Neural progenitor cell (in vitro differentiated cells): Measurements from ENCODE around the gene RGL4. TPM values are rescaled to one million over a fixed set of nuclear protein-coding genes. Genes with fewer than 3 reads are reported as not detected.

Experiments used
- DNase-seq: peaks from one replicate; pipeline ENCODE4 v3.0.0-alpha.2; 2016; ENCODE audit warnings: low spot score
- H2AFZ ChIP-seq: fragments of 200-600 bp; sonication (generic); replicated peaks from 2 replicates; pipeline ENCODE4 v1.6.1; 2016; ENCODE audit warnings: antibody characterized with exemption
- H3F3A ChIP-seq: fragments of 200-600 bp; sonication (generic); 2 replicates; pipeline ENCODE4 v1.6.1; 2016; ENCODE audit warnings: antibody characterized with exemption, low read depth
- H3K27ac ChIP-seq: fragments of 200-600 bp; sonication (generic); 2 replicates; pipeline ENCODE4 v1.5.1; 2016; ENCODE audit warnings: mild to moderate bottlenecking
- H3K27me3 ChIP-seq: fragments of 200-600 bp; sonication (generic); 2 replicates; pipeline ENCODE4 v1.6.1; 2016; ENCODE audit warnings: mild to moderate bottlenecking, moderate library complexity
- H3K36me3 ChIP-seq: fragments of 200-600 bp; sonication (generic); 2 replicates; pipeline ENCODE4 v1.5.1; 2016
- H3K4me1 ChIP-seq: fragments of 200-600 bp; sonication (generic); 2 replicates; pipeline ENCODE4 v1.6.1; 2016; ENCODE audit warnings: mixed run types
- H3K4me2 ChIP-seq: fragments of 200-600 bp; sonication (generic); 2 replicates; pipeline ENCODE4 v1.6.1; 2016
- H3K4me3 ChIP-seq: fragments of 200-600 bp; sonication (generic); 2 replicates; pipeline ENCODE4 v1.5.1; 2016
- H3K79me2 ChIP-seq: fragments of 200-600 bp; sonication (generic); 2 replicates; pipeline ENCODE4 v1.6.1; 2016; ENCODE audit warnings: low read depth
- H3K9ac ChIP-seq: fragments of 200-600 bp; sonication (generic); 2 replicates; pipeline ENCODE4 v1.6.1; 2016
- H3K9me3 ChIP-seq: fragments of 200-600 bp; sonication (generic); 2 replicates; pipeline ENCODE4 v1.5.1; 2016; ENCODE audit warnings: low read depth
- H4K20me1 ChIP-seq: fragments of 200-600 bp; sonication (generic); 2 replicates; pipeline ENCODE4 v1.6.1; 2016; ENCODE audit warnings: low read depth
- H3K27ac Mint-ChIP-seq: 3 replicates; pipeline ENCODE4 v1.8.0; 2021; ENCODE audit warnings: mixed read lengths
- H3K27me3 Mint-ChIP-seq: 2 replicates; pipeline ENCODE4 v1.8.0; 2022; ENCODE audit warnings: low read depth, mild to moderate bottlenecking, inconsistent platforms, moderate library complexity, mixed read lengths; ENCODE audit not compliant: insufficient read depth
- H3K36me3 Mint-ChIP-seq: 3 replicates; pipeline ENCODE4 v1.8.0; 2021; ENCODE audit warnings: mixed read lengths
- H3K4me1 Mint-ChIP-seq: 3 replicates; pipeline ENCODE4 v1.8.0; 2021; ENCODE audit warnings: mixed read lengths
- H3K4me3 Mint-ChIP-seq: 3 replicates; pipeline ENCODE4 v1.8.0; 2021; ENCODE audit warnings: mild to moderate bottlenecking, moderate library complexity, mixed read lengths
- H3K9me3 Mint-ChIP-seq: 3 replicates; pipeline ENCODE4 v1.8.0; 2020; ENCODE audit warnings: mixed read lengths
- EZH2 ChIP-seq: fragments of 200-600 bp; sonication (generic); IDR thresholded peaks from 2 replicates; pipeline ENCODE4 v1.6.1; 2017; ENCODE audit warnings: antibody characterized with exemption, mild to moderate bottlenecking, moderate library complexity
- EZH2phosphoT487 ChIP-seq: fragments of 200-600 bp; sonication (generic); IDR thresholded peaks from 2 replicates; pipeline ENCODE4 v1.6.1; 2017; ENCODE audit warnings: antibody characterized with exemption
- total RNA-seq: library from RNA; depleted of rRNA; stranded (reverse); fragments of >200 nt; gene quantifications from 2 replicates; pipeline ENCODE4 v1.2.3, GENCODE V29; 2015; ENCODE audit warnings: low replicate concordance
- TF ChIP-seq, protein P1 (sequence below): fragments of 200-600 bp; sonication (generic); IDR thresholded peaks from 2 replicates; pipeline ENCODE4 v1.5.1; 2017; ENCODE audit warnings: antibody characterized with exemption, mild to moderate bottlenecking

Gene RGL4
- total RNA-seq, 1 donor from 2014 or later = not detected

DNA sequence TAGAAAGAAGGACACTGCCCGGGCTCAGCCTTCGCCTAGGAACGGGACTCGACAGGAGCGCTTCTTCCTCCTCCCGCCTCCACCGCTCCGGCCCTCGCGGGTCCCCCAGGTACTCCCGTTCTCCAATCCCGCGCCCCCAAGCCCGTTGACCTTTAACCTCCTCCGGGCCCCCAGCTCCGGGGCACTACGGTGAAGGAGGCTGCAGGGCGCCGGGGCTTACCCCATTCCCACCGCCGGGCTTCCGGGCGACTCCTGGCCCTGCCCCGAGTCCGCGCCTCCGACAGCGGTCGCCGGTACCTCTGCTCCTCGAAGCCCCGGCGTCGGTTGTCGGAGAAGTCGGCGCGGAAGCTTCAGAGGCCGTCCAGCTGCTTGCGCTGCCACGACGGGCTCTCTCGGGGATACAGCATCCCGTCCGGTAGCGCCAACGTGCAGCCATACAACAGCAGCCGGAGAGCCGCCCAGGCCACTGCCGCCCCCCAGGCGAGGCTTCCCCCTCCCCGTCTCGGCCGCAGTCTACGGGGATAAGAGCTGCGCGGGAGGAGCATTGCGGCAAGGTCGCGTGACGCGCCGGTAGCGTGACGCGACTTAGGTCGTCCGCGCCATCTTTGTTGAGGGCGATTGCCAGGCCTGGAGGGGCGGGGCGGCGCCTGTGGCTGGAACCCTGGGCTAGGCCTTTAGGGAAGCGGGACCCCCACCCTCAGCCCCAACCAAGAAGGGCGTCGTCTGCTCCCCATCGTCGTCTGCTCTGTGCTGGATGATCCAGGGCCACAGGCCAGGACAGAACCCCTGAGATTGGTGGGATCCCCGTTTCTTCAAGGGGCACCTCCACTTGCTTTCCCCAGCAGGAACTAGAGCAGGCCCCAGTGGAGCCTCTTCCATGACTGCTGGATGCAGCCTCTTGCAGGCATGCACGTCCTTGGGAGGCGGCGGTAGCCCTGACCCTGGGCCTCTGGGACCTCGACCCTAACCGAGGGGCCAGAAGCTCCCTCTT lies 26.3 kb downstream of the RGL4 start:
- Histone ChIP-seq H3K4me1 (no peaks in the 10 kb centered on the region), H3K79me2 (peaks cover 17% of the 10 kb centered on the region), H3K27ac (no peak overlapping the region), H4K20me1 (no peaks in the 10 kb centered on the region), H3F3A (no peaks in the 10 kb centered on the region), H3K4me2 (peak overlapping the region; percentile 84), H3K9me3 (no peaks in the 10 kb centered on the region), H2AFZ (peak overlapping the region; percentile 98), H3K27me3 (no peaks in the 10 kb centered on the region), H3K4me3 (peak overlapping the region; percentile 81), H3K36me3 (no peaks in the 10 kb centered on the region), H3K9ac (peak overlapping the region; percentile 39)
- peak; percentile 96 for DNase-seq
- no peaks in the 10 kb centered on the region for H3K9me3 Mint-ChIP-seq
- H3K27me3 Mint-ChIP-seq = peaks cover 2% of the 10 kb centered on the region
- TF ChIP-seq EZH2 = no peak
- peak; percentile 39 for TF ChIP-seq EZH2phosphoT487
- peak overlapping the region; percentile 86 for H3K4me3 Mint-ChIP-seq
- H3K36me3 Mint-ChIP-seq = peaks cover 8% of the 10 kb centered on the region
- H3K4me1 Mint-ChIP-seq = peaks cover 4% of the 10 kb centered on the region
- H3K27ac Mint-ChIP-seq = peak overlapping the region; percentile 81

GRCh38 chr22:23718371-23719165 lies 27.8 kb downstream of the RGL4 start:
- H3K27me3 Mint-ChIP-seq = peaks cover 2% of the 10 kb centered on the region
- H3K4me3 ChIP-seq = no peak overlapping the region

GRCh38 chr22:23720855-23721254 lies 30.0 kb downstream of the RGL4 start:
- no peaks in the 10 kb centered on the region for H3K27me3 ChIP-seq
- H3K79me2 ChIP-seq = peaks cover 11% of the 10 kb centered on the region
- no peak overlapping the region for H3K4me3 ChIP-seq
- DNase-seq = no peak
- no peaks in the 10 kb centered on the region for H4K20me1 ChIP-seq
- no peaks in the 10 kb centered on the region for H3K4me1 ChIP-seq
- TF ChIP-seq EZH2 = no peak
- no peak overlapping the region for H3K27ac ChIP-seq
- H3K9me3 Mint-ChIP-seq = no peaks in the 10 kb centered on the region
- no peaks in the 10 kb centered on the region for H3F3A ChIP-seq
- H3K4me2 ChIP-seq = no peak overlapping the region
- H3K27me3 Mint-ChIP-seq = peaks cover 2% of the 10 kb centered on the region
- no peaks in the 10 kb centered on the region for H3K36me3 ChIP-seq
- H3K4me1 Mint-ChIP-seq = peaks cover 4% of the 10 kb centered on the region
- no peaks in the 10 kb centered on the region for H3K9me3 ChIP-seq
- no peak overlapping the region for H3K4me3 Mint-ChIP-seq
- no peak overlapping the region for H3K27ac Mint-ChIP-seq
- no peak overlapping the region for H2AFZ ChIP-seq
- no peaks in the 10 kb centered on the region for H3K36me3 Mint-ChIP-seq
- no peak overlapping the region for H3K9ac ChIP-seq

More at GRCh38 chr22:23718371-23719165, 27.8 kb downstream of the RGL4 start:
- DNase-seq = no peak
- H3K4me2 ChIP-seq = no peak overlapping the region
- H2AFZ ChIP-seq = no peak overlapping the region
- no peaks in the 10 kb centered on the region for H3K9me3 Mint-ChIP-seq
- peaks cover 8% of the 10 kb centered on the region for H3K36me3 Mint-ChIP-seq
- H3K9me3 ChIP-seq = no peaks in the 10 kb centered on the region
- H3K79me2 ChIP-seq = peaks cover 17% of the 10 kb centered on the region
- H3F3A ChIP-seq = no peaks in the 10 kb centered on the region
- no peaks in the 10 kb centered on the region for H3K36me3 ChIP-seq
- TF ChIP-seq, protein P1, sequence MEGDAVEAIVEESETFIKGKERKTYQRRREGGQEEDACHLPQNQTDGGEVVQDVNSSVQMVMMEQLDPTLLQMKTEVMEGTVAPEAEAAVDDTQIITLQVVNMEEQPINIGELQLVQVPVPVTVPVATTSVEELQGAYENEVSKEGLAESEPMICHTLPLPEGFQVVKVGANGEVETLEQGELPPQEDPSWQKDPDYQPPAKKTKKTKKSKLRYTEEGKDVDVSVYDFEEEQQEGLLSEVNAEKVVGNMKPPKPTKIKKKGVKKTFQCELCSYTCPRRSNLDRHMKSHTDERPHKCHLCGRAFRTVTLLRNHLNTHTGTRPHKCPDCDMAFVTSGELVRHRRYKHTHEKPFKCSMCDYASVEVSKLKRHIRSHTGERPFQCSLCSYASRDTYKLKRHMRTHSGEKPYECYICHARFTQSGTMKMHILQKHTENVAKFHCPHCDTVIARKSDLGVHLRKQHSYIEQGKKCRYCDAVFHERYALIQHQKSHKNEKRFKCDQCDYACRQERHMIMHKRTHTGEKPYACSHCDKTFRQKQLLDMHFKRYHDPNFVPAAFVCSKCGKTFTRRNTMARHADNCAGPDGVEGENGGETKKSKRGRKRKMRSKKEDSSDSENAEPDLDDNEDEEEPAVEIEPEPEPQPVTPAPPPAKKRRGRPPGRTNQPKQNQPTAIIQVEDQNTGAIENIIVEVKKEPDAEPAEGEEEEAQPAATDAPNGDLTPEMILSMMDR = no peak
- no peak for TF ChIP-seq EZH2
- no peak for TF ChIP-seq EZH2phosphoT487
- H3K27ac ChIP-seq = no peak overlapping the region
- H3K9ac ChIP-seq = no peak overlapping the region
- H3K4me3 Mint-ChIP-seq = no peak overlapping the region
- no peaks in the 10 kb centered on the region for H4K20me1 ChIP-seq
- H3K27ac Mint-ChIP-seq = peak overlapping the region; percentile 72
- peaks cover 4% of the 10 kb centered on the region for H3K4me1 Mint-ChIP-seq
- no peaks in the 10 kb centered on the region for H3K27me3 ChIP-seq
- no peaks in the 10 kb centered on the region for H3K4me1 ChIP-seq

DNA sequence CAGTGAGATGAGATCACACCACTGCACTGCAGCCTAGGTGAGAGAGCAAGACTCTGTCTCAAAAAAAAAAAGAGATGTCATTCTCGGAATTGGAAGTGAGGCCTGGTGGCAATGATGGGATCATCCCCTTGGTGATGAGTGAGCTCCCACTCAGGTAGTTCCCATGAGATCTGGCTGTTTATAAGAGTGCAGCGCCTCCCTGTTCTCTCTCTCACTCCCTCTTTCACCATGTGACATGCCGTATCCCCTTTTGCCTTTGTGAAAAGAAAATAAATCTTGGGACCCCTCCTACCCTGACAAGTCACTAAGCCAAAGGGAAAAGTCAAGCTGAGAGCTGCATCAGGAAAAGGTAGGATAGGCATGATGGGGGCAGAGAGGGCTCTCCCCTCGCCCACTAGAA lies 31.3 kb downstream of the RGL4 start:
- Histone ChIP-seq H3K9me3 (no peaks in the 10 kb centered on the region), H2AFZ (no peak overlapping the region), H3K4me2 (no peak overlapping the region), H3K4me1 (no peaks in the 10 kb centered on the region), H3F3A (no peaks in the 10 kb centered on the region), H4K20me1 (no peaks in the 10 kb centered on the region), H3K27me3 (no peaks in the 10 kb centered on the region), H3K4me3 (no peak overlapping the region), H3K79me2 (no peaks in the 10 kb centered on the region), H3K36me3 (no peaks in the 10 kb centered on the region), H3K27ac (no peak overlapping the region), H3K9ac (no peak overlapping the region)
- Mint-ChIP-seq H3K4me3 (no peak overlapping the region), H3K27me3 (peaks cover 2% of the 10 kb centered on the region), H3K36me3 (no peaks in the 10 kb centered on the region), H3K27ac (no peak overlapping the region), H3K4me1 (peaks cover 4% of the 10 kb centered on the region), H3K9me3 (no peaks in the 10 kb centered on the region)
- TF ChIP-seq, protein P1 = no peak
- no peak for TF ChIP-seq EZH2
- no peak for TF ChIP-seq EZH2phosphoT487
- no peak for DNase-seq
